A673 (cell line): Measurements from ENCODE around the gene NUMB. TPM values are rescaled to one million over a fixed set of nuclear protein-coding genes. Genes with fewer than 3 reads are reported as not detected.

Experiments
- BruUV-seq: library from RNA; stranded (reverse); fragments of 400-500 nt; replicated peaks from 2 replicates; lab custom pipeline; 2021; lab: Mats Ljungman, UMichigan
- CTCF ChIA-PET: fragments of 300-600 bp; sonication (Branson Sonifier 250); formaldehyde crosslinking; loops from one replicate; lab custom pipeline; 2022; ENCODE audit warnings: antibody characterized with exemption; lab: Charles Lee
- POLR2A ChIA-PET: fragments of 300-600 bp; sonication (Branson Sonifier 250); formaldehyde crosslinking; loops from one replicate; lab custom pipeline; 2022; ENCODE audit warnings: antibody characterized with exemption; ENCODE audit not compliant: low non-redundant PET; lab: Charles Lee
- DNase-seq: peaks from one replicate; pipeline ENCODE4 v3.0.0-alpha.2; 2015; ENCODE audit warnings: low spot score
- H3K27ac ChIP-seq: fragments of 200-600 bp; sonication (generic); 2 replicates; pipeline ENCODE4 v1.5.1; 2016; ENCODE audit warnings: mixed run types, low read depth, mild to moderate bottlenecking, mixed read lengths, antibody characterized with exemption, low read length; ENCODE audit not compliant: poor library complexity, severe bottlenecking
- H3K27me3 ChIP-seq: fragments of 200-600 bp; sonication (generic); replicated peaks from 2 replicates; pipeline ENCODE4 v1.6.1; 2017; ENCODE audit warnings: mixed run types, low read depth, mild to moderate bottlenecking, mixed read lengths, antibody characterized with exemption, low read length; ENCODE audit not compliant: insufficient read depth, poor library complexity
- H3K36me3 ChIP-seq: fragments of 200-600 bp; sonication (generic); 2 replicates; pipeline ENCODE4 v1.6.1; 2016; ENCODE audit warnings: mixed run types, mild to moderate bottlenecking, mixed read lengths, antibody characterized with exemption, low read length; ENCODE audit not compliant: insufficient read depth, poor library complexity, severe bottlenecking
- H3K4me1 ChIP-seq: fragments of 200-600 bp; sonication (generic); 2 replicates; pipeline ENCODE4 v1.6.1; 2017; ENCODE audit warnings: mixed run types, mild to moderate bottlenecking, mixed read lengths, antibody characterized with exemption, low read length; ENCODE audit not compliant: insufficient read depth, poor library complexity, severe bottlenecking
- H3K4me3 ChIP-seq: fragments of 200-600 bp; sonication (generic); 2 replicates; pipeline ENCODE4 v1.5.1; 2016; ENCODE audit warnings: low read depth, mixed run types, mild to moderate bottlenecking, mixed read lengths, low read length; ENCODE audit not compliant: poor library complexity, severe bottlenecking
- H3K9me3 ChIP-seq: fragments of 200-600 bp; sonication (generic); 2 replicates; pipeline ENCODE4 v1.6.1; 2016; ENCODE audit warnings: mixed run types, low read depth, mild to moderate bottlenecking, mixed read lengths, antibody characterized with exemption, low read length; ENCODE audit not compliant: poor library complexity, severe bottlenecking
- EZH2 ChIP-seq: fragments of 200-600 bp; sonication (generic); IDR thresholded peaks from 2 replicates; pipeline ENCODE4 v1.6.1; 2017; ENCODE audit warnings: borderline replicate concordance, low read depth, mild to moderate bottlenecking, mixed read lengths, antibody characterized with exemption, low read length; ENCODE audit not compliant: poor library complexity, severe bottlenecking
- intact Hi-C: fragments of 100-400 bp; cut with micrococcal nuclease; formaldehyde crosslinking; loops from one replicate; pipeline ENCODE4 v1.10.0; 2022; ENCODE audit not compliant: unreplicated experiment
- total RNA-seq: library from RNA; stranded (reverse); gene quantifications from 2 replicates; pipeline ENCODE4 v1.2.3, GENCODE V29; 2021
- TF ChIP-seq, protein P1 (sequence below): fragments of 300-800, 200-600 bp; sonication (generic); conservative IDR thresholded peaks from 2 replicates; pipeline ENCODE4 v1.5.1; 2017; ENCODE audit warnings: low read depth, mild to moderate bottlenecking, antibody characterized with exemption, low read length, moderate library complexity, mixed read lengths

NUMB gene
- total RNA-seq, 1 experiment from 2014 or later: 46.3 TPM

- no TSS peak for BruUV-seq
- intact Hi-C loops: no loop called here
- DNase-seq: no peak
- Histone ChIP-seq H3K4me1 (peaks cover 7% of the 10 kb centered on the region), H3K27ac (no peak overlapping the region), H3K27me3 (peaks cover 14% of the 10 kb centered on the region), H3K9me3 (no peaks in the 10 kb centered on the region), H3K4me3 (no peak overlapping the region), H3K36me3 (no peaks in the 10 kb centered on the region)
- ChIA-PET CTCF (no interaction called here), POLR2A (no interaction called here)
- TF ChIP-seq EZH2: no peak
- TF ChIP-seq, protein P1, sequence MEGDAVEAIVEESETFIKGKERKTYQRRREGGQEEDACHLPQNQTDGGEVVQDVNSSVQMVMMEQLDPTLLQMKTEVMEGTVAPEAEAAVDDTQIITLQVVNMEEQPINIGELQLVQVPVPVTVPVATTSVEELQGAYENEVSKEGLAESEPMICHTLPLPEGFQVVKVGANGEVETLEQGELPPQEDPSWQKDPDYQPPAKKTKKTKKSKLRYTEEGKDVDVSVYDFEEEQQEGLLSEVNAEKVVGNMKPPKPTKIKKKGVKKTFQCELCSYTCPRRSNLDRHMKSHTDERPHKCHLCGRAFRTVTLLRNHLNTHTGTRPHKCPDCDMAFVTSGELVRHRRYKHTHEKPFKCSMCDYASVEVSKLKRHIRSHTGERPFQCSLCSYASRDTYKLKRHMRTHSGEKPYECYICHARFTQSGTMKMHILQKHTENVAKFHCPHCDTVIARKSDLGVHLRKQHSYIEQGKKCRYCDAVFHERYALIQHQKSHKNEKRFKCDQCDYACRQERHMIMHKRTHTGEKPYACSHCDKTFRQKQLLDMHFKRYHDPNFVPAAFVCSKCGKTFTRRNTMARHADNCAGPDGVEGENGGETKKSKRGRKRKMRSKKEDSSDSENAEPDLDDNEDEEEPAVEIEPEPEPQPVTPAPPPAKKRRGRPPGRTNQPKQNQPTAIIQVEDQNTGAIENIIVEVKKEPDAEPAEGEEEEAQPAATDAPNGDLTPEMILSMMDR: no peak
These were observed 225.4 kb downstream of the NUMB start for GRCh38 chr14:73232984-73233383.

DNA sequence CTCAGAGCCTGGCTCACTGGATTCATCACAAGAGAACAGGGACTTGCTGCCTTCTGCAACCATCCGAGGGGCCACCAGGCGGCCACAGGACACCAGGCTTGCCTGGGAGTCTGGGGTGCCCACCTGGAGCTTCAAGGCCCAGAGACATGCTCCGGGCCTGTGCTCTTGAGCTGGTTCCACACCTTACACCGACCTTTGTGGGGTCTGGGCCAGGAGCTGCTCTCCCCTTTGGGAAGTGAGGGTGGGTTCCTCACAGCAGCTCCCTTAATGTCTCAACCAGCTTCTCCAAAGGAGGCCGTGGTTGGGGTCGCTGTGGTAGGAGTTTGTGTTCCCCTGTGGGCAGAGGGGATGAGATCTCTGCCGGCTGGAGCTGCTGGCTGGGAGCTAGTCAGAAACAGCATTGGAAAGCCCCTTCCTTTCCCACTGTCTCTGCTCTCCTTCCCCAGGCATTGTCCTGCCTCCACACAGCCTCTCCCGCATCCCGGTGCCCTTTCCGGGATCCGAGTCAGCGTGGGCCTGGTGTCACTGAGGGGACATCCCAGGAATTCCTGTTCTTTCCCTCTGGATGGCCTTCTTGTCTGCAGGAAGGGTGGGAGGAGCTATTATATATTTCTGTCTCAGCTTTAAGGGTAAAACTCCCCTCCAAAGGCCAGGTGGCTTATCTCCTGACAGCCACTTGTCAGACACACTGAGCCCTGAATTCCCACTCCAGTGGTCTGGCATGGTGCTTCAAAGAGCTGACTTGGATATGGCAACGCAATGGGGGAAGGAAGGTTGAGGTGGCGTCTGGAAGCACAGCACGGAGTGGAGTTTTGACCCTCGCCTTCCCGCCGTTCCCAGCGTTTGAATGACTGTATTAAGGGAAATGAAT, 226.1 kb downstream of the NUMB start:
- Histone ChIP-seq H3K27me3 (peaks cover 7% of the 10 kb centered on the region), H3K36me3 (no peaks in the 10 kb centered on the region), H3K4me3 (no peak overlapping the region), H3K4me1 (peaks cover 7% of the 10 kb centered on the region), H3K9me3 (no peaks in the 10 kb centered on the region), H3K27ac (no peak overlapping the region)
- intact Hi-C loops: no loop called here
- POLR2A ChIA-PET: interaction anchor here (0.7 kb wide), 1 partner anchor 205 kb away, joined by 4 read pairs; the partner anchor contains the start of gene ZFYVE1
- CTCF ChIA-PET: no interaction called here
- TF ChIP-seq, protein P1: no peak; the same call in 1 of the 2 replicates
- TF ChIP-seq EZH2: no peak
- DNase-seq: no peak
- BruUV-seq: no TSS peak

- no TSS peak for BruUV-seq
These were observed 228.3 kb downstream of the NUMB start for GRCh38 chr14:73230051-73230450.

More at GRCh38 chr14:73230051-73230450, 228.3 kb downstream of the NUMB start:
- no peak overlapping the region for H3K4me3 ChIP-seq
- no peaks in the 10 kb centered on the region for H3K36me3 ChIP-seq
- no peaks in the 10 kb centered on the region for H3K27me3 ChIP-seq
- no peak overlapping the region for H3K27ac ChIP-seq
- no peak for DNase-seq
- no peaks in the 10 kb centered on the region for H3K9me3 ChIP-seq
- no peaks in the 10 kb centered on the region for H3K4me1 ChIP-seq
- TF ChIP-seq, protein P1: no peak
- TF ChIP-seq EZH2: no peak
- intact Hi-C loops: no loop called here
- CTCF ChIA-PET: no interaction called here
- POLR2A ChIA-PET: no interaction called here
